Germinal center (tissue), 1 donor: ENCODE measurements around the gene TREH.
"Not testable (repeated sequence)": the region's sequence is repeated elsewhere in the genome, so short reads cannot be mapped to it uniquely, and the experiment has no call there.

Experiments used
- DNase-seq: peaks from one replicate; pipeline ENCODE4 v3.0.0; 2012; ENCODE audit warnings: mixed read lengths, low spot score

The TREH gene

DNA sequence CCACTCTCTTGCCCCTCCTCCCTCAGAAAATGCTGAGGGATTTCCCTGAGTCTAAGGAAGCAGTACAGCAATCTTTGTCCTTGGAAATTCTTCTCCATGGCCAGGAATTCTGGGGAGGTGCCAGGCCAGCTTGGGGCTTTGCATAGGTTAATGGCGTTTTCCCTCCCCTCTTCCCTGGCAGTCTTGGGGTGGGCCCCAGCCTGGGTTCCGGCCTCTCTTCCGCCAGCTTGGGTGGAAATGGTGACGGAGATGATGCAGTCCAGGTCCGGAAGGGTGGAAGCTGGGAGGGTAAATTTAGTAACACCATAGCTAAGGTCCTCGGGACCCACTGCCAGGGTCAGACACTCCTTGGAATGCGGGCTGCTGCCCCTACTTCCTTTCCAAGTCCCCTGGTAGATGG lies 67.1 kb downstream of the TREH start:
- DNase-seq: no peak

DNA sequence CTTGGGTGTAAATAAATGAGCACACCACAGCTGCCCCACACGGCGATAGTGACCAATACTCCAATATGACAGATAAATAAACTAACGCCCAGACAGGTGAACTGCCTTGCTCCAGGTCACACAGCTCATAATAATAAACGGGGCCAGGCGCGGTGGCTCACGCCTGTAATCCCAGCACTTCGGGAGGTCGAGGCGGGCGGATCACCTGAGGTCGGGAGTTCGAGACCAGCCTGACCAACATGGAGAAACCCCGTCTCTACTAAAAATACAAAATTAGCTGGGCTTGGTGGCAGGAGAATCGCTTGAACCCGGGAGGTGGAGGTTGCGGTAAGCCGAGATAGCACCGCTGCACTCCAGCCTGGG lies 68.0 kb downstream of the TREH start:
- DNase-seq: not testable (repeated sequence)

DNA sequence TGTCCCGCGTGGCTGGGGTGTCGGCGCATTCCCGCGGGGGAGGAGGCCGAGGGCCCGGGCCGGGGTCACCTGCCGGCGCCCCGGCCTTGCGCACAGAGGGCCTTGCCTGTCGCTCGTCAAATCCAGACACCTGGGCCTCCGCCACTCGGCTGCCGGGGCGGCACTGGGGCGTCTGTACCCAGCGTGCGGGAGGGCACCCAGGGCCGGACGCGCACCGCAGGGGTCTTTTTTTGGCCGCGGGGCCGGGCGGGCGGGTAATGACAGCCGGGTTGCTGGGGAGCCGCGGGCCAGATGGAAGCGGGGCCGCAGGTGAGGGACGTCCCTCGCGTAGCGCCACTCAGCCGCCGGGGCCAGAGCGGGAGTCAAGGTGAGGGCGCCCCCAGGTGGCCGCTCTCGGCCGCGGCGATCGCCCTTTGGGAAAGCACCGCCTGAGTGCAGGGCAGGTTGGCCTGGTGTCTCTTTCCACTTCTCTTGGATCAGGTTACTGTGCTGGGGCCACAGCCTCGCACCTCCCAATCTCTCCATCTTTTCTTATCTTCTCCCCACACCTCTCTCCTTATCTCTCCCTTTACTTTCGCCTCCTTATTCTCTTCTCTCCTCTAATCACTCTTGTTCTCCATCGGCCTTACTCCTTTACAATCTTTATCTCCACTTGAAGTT lies 68.5 kb downstream of the TREH start:
- DNase-seq: peak; percentile 71

DNA sequence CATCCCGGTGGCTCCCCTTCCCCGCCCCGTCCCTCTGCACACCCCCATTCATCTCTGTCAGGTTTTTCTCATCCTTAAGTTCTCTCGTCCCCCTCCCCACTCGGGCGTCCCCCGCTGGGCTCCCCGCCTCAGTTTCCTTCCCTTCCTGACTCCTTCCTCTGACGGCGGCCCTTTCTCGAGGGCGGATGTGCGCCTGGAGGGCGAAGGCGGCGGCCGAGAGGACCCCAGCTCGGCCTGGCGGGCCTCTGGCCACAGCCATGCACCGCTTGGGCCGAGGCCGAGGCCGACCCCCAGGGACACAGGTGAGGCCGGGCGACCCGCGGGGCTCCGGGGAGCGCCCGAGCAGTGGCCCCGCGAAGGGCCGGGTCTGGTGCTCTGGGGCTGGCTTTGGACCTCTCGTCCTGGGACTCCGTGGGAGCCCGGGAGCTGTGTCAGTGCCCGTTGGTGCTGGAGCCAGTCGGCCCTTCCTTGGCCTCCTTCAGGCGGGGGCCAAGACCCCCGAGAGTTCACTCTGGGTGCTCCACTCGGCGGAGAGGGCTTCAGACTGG lies 69.2 kb downstream of the TREH start:
- DNase-seq: no peak

DNA sequence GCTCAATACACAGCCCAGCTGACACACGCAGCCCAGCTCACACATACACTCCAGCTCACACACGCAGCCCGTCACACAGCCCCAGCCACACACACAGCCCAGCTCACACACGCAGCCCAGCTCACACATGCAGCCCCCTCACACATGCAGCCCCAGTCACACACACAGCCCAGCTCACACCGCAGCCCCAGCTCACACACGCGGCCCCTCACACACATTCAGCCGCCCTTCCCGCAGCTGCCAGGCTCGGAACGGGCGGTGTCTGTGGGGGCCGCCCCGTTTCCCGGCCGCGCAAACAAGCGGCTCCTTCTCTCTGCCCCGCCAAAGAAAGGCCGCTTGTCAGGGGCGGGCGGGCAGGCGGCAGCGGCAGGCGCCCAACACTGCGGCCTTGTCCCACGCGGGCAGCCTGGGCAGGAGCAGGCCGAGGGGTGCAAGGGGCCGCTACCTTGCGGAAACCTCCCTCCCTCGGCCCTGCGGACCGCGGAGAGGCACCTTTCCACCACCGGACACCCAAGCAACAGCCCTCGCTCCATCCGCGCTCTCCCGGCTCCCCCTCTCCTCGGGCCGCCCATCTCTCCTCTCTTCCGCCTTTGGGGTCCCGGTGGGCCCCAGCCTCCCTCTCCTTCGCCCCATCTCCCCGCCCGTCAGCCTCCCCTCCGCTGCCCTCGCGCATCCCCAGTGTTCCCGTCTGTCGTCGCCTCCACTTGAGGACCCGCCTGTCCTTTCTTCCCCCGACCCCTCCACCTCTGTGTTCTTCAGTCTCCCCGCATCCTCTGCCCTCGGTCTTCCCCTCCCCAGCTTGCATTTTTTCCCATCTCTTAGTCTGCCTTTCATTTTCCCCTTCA lies 69.8 kb downstream of the TREH start:
- DNase-seq: no peak

DNA sequence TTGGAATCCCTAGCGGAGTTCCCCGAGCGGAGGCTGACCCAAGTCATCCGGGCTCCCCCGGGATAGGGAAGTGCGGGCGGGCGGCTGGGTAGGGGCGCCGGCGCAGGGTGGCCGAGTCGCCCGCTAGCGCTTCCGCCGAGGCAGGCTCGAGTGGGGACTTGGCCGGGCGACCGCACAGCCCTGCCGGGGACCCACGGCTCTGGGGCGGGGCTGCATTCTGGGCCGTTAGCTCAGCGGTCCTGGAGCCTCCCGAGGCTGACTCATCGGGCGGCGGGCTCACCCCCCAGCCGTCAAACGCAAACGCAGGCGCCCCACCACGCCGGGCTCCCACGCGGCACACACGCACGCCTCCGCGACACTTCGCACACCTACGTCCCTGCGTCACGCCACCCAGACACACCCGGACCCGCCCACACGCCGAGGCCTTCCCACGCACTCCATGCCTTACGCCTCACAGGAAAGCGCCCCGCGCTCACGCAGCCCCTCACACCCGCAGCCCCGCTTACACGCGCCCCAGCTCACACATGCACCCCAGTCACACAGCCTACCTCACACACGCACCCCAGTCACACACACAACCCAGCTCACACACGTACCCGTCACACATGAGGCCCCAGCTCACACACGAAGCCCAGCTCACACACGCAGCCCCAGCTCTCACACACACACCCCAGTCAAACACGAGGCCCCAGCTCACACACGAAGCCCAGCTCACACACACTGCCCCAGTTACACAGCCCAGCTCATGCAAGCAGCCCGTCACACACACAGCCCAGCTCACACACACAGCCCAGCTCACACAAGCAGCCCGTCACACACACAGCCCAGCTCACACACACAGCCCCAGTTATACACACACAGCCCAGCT lies 70.9 kb downstream of the TREH start:
- peak; percentile 31 for DNase-seq

DNA sequence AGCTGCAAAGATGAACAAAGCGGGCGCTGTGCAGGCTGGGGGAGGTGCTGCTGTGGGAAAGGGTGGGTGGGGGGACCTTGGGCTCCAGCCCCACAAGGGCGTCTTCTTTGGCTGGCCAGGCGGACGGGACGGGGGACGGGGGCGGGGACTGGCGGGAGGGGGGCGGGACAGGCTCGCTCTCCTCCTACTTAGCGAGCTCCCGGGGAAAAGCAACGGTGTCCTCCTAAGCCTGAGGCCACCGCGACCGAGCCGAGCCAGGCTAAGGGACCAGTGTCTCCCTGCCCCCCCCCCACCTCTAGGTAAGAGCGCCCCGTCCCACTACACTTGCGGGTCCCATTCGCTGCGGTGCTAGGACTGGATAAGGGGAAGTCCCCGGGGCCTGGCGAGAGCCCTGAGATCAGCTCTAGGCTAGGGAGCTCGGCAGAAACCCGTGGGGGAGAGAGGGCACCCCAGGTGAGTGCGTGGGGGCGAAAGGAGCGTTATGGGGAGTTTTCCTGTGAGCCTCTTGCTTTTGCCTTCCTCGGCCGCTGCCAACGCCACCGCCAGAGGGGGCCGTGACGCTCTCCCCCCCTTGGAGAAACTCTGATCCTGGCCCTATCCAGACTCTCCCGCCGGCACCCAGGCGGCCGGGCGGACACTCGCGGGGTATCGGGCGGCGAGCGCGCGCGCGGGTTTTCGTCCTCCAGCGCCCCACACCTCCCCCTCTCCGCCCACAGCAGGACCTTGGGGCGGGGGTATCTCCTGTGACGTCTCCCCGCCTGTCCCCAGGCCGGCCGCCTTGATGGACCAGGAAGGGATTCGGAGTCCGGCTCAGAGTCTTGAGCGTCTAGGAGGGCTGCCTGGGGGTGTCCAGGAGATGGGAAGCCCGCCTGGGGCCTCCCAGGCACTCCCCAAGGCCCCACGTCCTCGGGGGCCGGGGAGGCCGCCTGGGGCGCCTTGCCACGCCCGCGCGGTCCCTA lies 71.8 kb downstream of the TREH start, which contains the start of gene PHLDB1:
Gene PHLDB1 (plus strand): TSS at position 215 of the 959 bp plus-strand sequence. CDS start 6,222 bp downstream, outside the sequence.
- peak; percentile 49 for DNase-seq
